Subcutaneous preadipocyte (primary cell): ENCODE results near the gene CCRL2. TPM values are rescaled to one million over a fixed set of nuclear protein-coding genes. Genes with fewer than 3 reads are reported as not detected.

Source experiments
- total RNA-seq: library from RNA; depleted of rRNA; stranded (reverse); fragments of >200 nt; gene quantifications from 2 replicates; pipeline ENCODE4 v1.2.3, GENCODE V29; 2012

The CCRL2 gene, protein sequence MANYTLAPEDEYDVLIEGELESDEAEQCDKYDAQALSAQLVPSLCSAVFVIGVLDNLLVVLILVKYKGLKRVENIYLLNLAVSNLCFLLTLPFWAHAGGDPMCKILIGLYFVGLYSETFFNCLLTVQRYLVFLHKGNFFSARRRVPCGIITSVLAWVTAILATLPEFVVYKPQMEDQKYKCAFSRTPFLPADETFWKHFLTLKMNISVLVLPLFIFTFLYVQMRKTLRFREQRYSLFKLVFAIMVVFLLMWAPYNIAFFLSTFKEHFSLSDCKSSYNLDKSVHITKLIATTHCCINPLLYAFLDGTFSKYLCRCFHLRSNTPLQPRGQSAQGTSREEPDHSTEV
- under 0.01 TPM in 1 of 2 replicates, not detected in the other for total RNA-seq

DNA sequence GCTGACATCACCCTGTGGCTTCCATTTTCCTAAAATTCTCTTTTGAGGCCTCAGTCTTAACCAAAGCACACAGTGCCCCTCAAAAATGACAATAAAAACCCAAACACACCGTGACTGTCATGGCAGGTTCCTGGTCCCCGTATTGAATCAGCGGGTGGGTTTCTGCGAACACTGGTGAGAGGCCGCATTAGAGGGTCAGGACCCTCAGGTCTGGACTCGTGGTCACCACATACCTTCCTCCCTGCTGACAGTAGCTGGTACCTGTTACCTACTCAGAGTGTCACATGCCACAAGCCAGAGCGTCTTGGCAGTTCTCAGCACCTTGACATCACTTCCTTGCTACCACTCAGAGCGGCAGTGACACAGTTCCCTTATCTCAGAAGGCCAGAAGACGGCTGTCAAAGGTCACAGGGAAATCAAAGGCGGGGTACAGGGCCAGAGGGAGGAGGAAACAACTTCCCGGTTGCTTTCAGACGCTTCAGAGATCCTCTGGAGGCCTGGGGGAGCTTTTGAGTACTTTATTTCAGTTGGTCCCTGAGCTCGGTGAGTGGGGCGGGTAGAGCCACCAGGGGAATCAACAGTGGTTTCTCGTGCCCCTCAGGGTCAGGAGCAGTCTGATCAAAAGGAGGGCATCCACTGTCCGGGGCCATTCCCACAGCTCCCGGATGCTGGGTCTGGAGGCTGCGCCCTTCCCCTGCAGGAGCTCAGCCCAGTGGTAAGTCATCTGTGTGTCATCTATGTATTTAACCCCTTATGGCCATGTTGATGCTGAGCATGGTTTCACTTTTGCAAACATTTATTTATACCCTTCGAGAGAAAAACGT, at the start of gene CCRL2, which contains the start of gene CCR5AS:
CCRL2 (plus strand) TSS at position 472 of the 824 bp plus-strand sequence. CDS start 821 bp downstream, outside the sequence.
CCR5AS (minus strand) TSS at position 279 of the 824 bp plus-strand sequence.

DNA sequence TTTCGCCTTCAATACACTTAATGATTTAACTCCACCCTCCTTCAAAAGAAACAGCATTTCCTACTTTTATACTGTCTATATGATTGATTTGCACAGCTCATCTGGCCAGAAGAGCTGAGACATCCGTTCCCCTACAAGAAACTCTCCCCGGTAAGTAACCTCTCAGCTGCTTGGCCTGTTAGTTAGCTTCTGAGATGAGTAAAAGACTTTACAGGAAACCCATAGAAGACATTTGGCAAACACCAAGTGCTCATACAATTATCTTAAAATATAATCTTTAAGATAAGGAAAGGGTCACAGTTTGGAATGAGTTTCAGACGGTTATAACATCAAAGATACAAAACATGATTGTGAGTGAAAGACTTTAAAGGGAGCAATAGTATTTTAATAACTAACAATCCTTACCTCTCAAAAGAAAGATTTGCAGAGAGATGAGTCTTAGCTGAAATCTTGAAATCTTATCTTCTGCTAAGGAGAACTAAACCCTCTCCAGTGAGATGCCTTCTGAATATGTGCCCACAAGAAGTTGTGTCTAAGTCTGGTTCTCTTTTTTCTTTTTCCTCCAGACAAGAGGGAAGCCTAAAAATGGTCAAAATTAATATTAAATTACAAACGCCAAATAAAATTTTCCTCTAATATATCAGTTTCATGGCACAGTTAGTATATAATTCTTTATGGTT, 36.1 kb upstream of the CCRL2 start, which contains the start of gene CCR5:
CCR5 (plus strand) TSS at position 108 of the 680 bp plus-strand sequence. CDS start 1,957 bp downstream, outside the sequence.

Other genes starting within 250 kb of the CCRL2 start
- gene CCR1, start 198.9 kb upstream of the CCRL2 start, total RNA-seq: 0.59 and 3.7 TPM in 2 replicates
- not detected in 2 replicates for gene CCR3, start 164.8 kb upstream of the CCRL2 start, total RNA-seq
- gene CCR2, start 53.1 kb upstream of the CCRL2 start, total RNA-seq: not detected in 2 replicates
- not detected in 2 replicates for gene CCR5, start 36.3 kb upstream of the CCRL2 start, total RNA-seq
- gene LTF, start 57.6 kb downstream of the CCRL2 start, total RNA-seq: not detected in 2 replicates
- gene RTP3, start 90.7 kb downstream of the CCRL2 start, total RNA-seq: not detected in 2 replicates
- 0.78 and 1.1 TPM in 2 replicates for gene LRRC2, start 159.0 kb downstream of the CCRL2 start, total RNA-seq
- gene FAM240A, start 205.3 kb downstream of the CCRL2 start, total RNA-seq: not detected in 2 replicates